Measurements from ENCODE around the gene CCDC187.
"Not testable (repeated sequence)": the region's sequence is repeated elsewhere in the genome, so short reads cannot be mapped to it uniquely, and the experiment has no call there.

CCDC187 gene

GRCh38 chr9:136244122-136244968 is 59.5 kb downstream of the CCDC187 start:
- DNase-seq, result no peak

GRCh38 chr9:136243631-136244030 is 60.3 kb downstream of the CCDC187 start:
- DNase-seq, result no peak

GRCh38 chr9:136242918-136243525 is 60.9 kb downstream of the CCDC187 start:
- peak in 1 of 56 donors; percentile 23 for DNase-seq

GRCh38 chr9:136242248-136242647 is 61.6 kb downstream of the CCDC187 start:
- no peak for DNase-seq

GRCh38 chr9:136241542-136241941 is 62.4 kb downstream of the CCDC187 start:
- no peak for DNase-seq

- DNase-seq, result no peak
Measured at GRCh38 chr9:136240941-136241340, 63.0 kb downstream of the CCDC187 start.

GRCh38 chr9:136239983-136240330 is 63.9 kb downstream of the CCDC187 start:
- peak in 1 of 56 donors; percentile 11 for DNase-seq

GRCh38 chr9:136239135-136239982 is 64.5 kb downstream of the CCDC187 start:
- no peak for DNase-seq

- DNase-seq, result no peak
Measured at GRCh38 chr9:136238342-136238732, 65.6 kb downstream of the CCDC187 start.

- DNase-seq, result no peak
Measured at GRCh38 chr9:136237486-136238341, 66.2 kb downstream of the CCDC187 start.

GRCh38 chr9:136236471-136237410 is 67.2 kb downstream of the CCDC187 start:
- DNase-seq, result not testable (repeated sequence)

- DNase-seq, result no peak
Measured at GRCh38 chr9:136235709-136236455, 68.0 kb downstream of the CCDC187 start.

GRCh38 chr9:136235171-136235570 is 68.7 kb downstream of the CCDC187 start:
- DNase-seq, result no peak

- DNase-seq, result no peak
Measured at GRCh38 chr9:136234597-136234996, 69.3 kb downstream of the CCDC187 start.

- DNase-seq, result no peak
Measured at GRCh38 chr9:136233868-136234267, 70.0 kb downstream of the CCDC187 start.

- no peak for DNase-seq
Measured at GRCh38 chr9:136233411-136233810, 70.5 kb downstream of the CCDC187 start.

- DNase-seq, result no peak
Measured at GRCh38 chr9:136232969-136233368, 70.9 kb downstream of the CCDC187 start.

GRCh38 chr9:136231478-136232297 is 72.2 kb downstream of the CCDC187 start:
- no peak for DNase-seq

Measured in nucleus accumbens (tissue), 56 donors.